Mucosa of rectum (tissue), 2 donors: ENCODE data around the gene WDR81.
"Not testable (repeated sequence)": the region's sequence is repeated elsewhere in the genome, so short reads cannot be mapped to it uniquely, and the experiment has no call there.

Experiments
- H3K27ac ChIP-seq, 2 donors: one replicate each; pipeline ENCODE4 v1.7.0; 2013; ENCODE audit warnings: inconsistent platforms in 2 of 2, low read depth in 2 of 2, low read length in 2 of 2
- H3K27me3 ChIP-seq, 2 donors: one replicate each; pipeline ENCODE4 v1.7.0; 2013; ENCODE audit warnings: low read length in 2 of 2; ENCODE audit not compliant: control insufficient read depth in 2 of 2, insufficient read depth in 2 of 2
- H3K36me3 ChIP-seq, 2 donors: one replicate each; pipeline ENCODE4 v1.7.0; 2013; ENCODE audit warnings: low read length in 2 of 2; ENCODE audit not compliant: control insufficient read depth in 2 of 2, insufficient read depth in 2 of 2
- H3K4me1 ChIP-seq, 2 donors: one replicate each; pipeline ENCODE4 v1.7.0; 2013; ENCODE audit warnings: low read length in 2 of 2, mild to moderate bottlenecking in 1 of 2; ENCODE audit not compliant: control insufficient read depth in 2 of 2, insufficient read depth in 2 of 2
- H3K4me3 ChIP-seq, 2 donors: one replicate each; pipeline ENCODE4 v1.7.0; 2013; ENCODE audit warnings: low read length in 2 of 2
- H3K9ac ChIP-seq, 2 donors: one replicate each; pipeline ENCODE4 v1.7.0; 2013; ENCODE audit warnings: low read length in 2 of 2, low read depth in 1 of 2, mild to moderate bottlenecking in 1 of 2
- H3K9me3 ChIP-seq, 2 donors: one replicate each; pipeline ENCODE4 v1.7.0; 2013; ENCODE audit warnings: low read length in 2 of 2; ENCODE audit not compliant: control insufficient read depth in 2 of 2
- donor health status: healthy.
- donor health status: Normal muscosa, but diverticular disease.

Gene WDR81

DNA sequence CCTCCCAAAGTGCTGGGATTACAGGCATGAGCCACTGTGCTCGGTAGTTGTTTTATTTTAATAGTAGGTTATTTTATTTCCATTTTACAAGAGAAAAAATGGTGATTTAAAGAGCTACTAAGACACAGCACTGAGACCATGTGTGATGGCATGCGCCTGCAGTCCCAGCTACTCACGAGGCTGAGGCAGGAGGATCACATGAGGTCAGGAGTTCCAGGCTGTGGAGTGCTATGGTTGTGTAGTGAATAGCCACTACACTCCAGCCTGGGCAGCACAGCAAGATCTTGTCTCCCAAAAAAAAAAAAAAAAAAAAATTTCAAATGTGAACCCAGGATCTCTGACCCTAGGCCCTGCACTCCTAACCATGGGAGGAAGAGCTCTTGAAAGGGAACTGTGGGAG lies 41.1 kb downstream of the WDR81 start:
- no peak overlapping the region for H3K27ac ChIP-seq
- peaks cover 6 to 22% of the 10 kb centered on the region in 2 donors for H3K4me1 ChIP-seq
- no peaks in the 10 kb centered on the region for H3K36me3 ChIP-seq
- no peak overlapping the region for H3K9ac ChIP-seq
- H3K27me3 ChIP-seq = no peaks in the 10 kb centered on the region
- no peak overlapping the region for H3K4me3 ChIP-seq
- no peaks in the 10 kb centered on the region for H3K9me3 ChIP-seq

DNA sequence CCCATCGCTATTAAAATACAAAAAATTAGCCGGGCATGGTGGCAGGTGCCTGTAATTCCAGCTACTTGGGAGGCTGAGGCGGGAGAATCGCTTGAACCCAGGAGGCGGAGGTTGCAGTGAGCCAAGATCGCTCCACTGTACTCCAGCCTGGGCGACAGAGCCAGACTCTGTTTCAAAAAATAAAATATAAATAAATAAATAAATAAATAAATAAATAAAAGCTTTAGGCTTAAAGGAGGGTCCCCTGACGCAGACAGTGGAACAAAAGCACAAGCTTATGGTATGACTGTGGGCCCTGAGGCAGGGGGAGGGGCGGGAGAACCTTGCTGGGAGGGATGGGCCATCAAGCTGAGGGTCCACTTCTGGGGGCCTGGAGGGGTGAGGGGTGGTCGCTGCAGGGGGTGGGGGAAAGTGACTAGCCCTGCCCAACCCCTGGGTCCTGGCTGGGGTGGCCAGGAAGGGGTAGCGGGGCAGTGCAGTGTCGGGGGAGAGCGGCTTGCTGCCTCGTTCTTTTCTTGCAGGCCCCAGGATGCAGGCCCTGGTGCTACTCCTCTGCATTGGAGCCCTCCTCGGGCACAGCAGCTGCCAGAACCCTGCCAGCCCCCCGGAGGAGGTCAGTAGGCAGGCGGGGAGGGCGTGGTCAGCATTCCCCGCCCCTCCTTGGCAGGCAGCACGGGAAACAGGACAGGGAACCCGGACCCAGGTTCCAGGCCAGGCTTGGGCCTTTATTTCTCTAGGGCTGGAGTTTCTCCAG lies 42.1 kb downstream of the WDR81 start:
- Histone ChIP-seq H3K9ac (no peak overlapping the region), H3K27me3 (no peaks in the 10 kb centered on the region), H3K4me3 (no peak overlapping the region), H3K27ac (peak overlapping the region in 1 of 2 donors; percentile 4), H3K4me1 (peaks cover 6 to 22% of the 10 kb centered on the region in 2 donors), H3K36me3 (no peaks in the 10 kb centered on the region), H3K9me3 (no peaks in the 10 kb centered on the region)

DNA sequence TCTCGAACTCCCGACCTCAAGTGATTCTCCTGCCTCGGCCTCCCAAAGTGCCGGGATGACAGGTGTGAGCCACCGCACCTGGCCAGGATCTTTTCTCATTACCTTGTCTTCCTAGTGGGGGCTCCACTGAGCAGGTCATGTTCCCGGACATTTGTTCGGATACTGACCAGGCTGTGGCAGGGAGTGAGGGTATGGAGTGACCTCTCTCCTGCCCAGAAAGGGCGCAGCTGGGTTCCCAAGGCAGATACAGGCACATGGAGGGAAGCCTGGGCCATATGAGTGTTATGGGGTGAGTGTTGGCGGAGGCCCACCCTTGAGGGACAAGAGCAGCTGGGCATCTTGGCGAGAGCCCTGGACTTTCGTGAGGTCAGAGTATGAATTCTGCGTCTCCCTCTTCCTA lies 42.9 kb downstream of the WDR81 start:
- Histone ChIP-seq H3K4me1 (peaks cover 6 to 22% of the 10 kb centered on the region in 2 donors), H3K27me3 (no peaks in the 10 kb centered on the region), H3K27ac (no peak overlapping the region), H3K36me3 (no peaks in the 10 kb centered on the region), H3K9me3 (no peaks in the 10 kb centered on the region), H3K4me3 (no peak overlapping the region), H3K9ac (no peak overlapping the region)

DNA sequence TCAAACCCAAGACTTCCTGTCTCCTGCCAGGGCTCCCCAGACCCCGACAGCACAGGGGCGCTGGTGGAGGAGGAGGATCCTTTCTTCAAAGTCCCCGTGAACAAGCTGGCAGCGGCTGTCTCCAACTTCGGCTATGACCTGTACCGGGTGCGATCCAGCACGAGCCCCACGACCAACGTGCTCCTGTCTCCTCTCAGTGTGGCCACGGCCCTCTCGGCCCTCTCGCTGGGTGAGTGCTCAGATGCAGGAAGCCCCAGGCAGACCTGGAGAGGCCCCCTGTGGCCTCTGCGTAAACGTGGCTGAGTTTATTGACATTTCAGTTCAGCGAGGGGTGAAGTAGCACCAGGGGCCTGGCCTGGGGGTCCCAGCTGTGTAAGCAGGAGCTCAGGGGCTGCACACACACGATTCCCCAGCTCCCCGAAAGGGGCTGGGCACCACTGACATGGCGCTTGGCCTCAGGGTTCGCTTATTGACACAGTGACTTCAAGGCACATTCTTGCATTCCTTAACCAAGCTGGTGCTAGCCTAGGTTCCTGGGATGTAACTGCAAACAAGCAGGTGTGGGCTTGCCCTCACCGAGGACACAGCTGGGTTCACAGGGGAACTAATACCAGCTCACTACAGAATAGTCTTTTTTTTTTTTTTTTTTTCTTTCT lies 45.4 kb downstream of the WDR81 start:
- no peaks in the 10 kb centered on the region for H3K9me3 ChIP-seq
- H3K4me3 ChIP-seq = no peak overlapping the region
- H3K4me1 ChIP-seq = peaks cover 3 to 4% of the 10 kb centered on the region in 2 donors
- no peak overlapping the region for H3K27ac ChIP-seq
- no peaks in the 10 kb centered on the region for H3K27me3 ChIP-seq
- no peak overlapping the region for H3K9ac ChIP-seq
- H3K36me3 ChIP-seq = peaks cover 0 to 2% of the 10 kb centered on the region in 2 donors

DNA sequence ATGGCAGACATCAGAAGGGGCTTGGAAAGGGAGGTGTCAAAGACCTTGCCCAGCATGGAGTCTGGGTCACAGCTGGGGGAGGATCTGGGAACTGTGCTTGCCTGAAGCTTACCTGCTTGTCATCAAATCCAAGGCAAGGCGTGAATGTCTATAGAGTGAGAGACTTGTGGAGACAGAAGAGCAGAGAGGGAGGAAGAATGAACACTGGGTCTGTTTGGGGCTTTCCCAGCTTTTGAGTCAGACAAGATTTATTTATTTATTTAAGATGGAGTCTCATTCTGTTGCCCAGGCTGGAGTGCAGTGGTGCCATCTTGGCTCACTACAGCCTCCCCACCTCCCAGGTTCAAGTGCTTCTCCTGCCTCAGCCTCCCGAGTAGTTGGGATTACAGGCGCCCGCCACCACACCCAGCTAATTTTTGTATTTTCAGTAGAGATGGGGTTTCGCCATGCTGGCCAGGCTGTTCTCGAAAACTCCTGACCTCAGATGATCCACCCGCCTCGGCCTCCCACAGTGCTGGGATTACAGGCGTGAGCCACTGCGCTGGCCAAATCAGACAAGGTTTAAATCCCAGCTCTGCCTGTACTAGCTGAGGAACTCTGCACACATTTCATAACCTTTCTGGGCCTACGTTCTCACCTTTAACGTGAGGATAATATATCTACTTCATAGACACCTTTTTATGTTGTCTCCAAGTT lies 48.6 kb downstream of the WDR81 start:
- not testable (repeated sequence) for H3K9ac ChIP-seq, H3K4me1 ChIP-seq, H3K27me3 ChIP-seq, H3K9me3 ChIP-seq, H3K4me3 ChIP-seq
- peak overlapping the region; percentile 52 to 76 for H3K27ac ChIP-seq
- H3K36me3 ChIP-seq = peaks cover 11 to 15% of the 10 kb centered on the region in 2 donors

DNA sequence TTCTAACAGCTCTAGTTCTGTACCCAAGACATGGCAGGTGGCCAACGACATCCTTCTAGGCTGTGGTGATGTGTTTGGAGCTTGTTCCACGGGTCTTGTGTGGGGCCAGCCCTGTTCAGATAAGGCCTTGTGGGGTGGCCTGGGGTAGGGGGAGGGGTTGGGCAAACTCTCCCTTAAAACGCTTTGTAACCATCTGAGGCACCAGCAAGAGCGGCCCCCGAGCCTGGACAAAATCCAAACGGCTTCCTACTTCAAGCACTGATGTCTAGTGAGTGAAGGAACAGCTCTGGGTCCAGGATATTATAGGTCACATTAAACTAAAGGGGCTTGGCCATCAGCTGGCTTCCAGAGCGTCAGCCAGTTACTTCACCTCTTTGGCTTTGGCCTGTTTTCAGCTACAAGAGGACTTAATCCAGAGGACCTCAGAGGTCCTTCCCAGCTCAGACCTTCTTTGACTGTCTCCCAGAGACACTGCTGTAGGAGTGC lies 49.2 kb downstream of the WDR81 start:
- Histone ChIP-seq H3K27me3 (no peaks in the 10 kb centered on the region), H3K4me3 (no peak overlapping the region), H3K4me1 (peaks cover 0 to 4% of the 10 kb centered on the region in 2 donors), H3K9me3 (no peaks in the 10 kb centered on the region), H3K27ac (peak overlapping the region; percentile 52 to 76), H3K9ac (no peak overlapping the region), H3K36me3 (peaks cover 15 to 16% of the 10 kb centered on the region in 2 donors)

DNA sequence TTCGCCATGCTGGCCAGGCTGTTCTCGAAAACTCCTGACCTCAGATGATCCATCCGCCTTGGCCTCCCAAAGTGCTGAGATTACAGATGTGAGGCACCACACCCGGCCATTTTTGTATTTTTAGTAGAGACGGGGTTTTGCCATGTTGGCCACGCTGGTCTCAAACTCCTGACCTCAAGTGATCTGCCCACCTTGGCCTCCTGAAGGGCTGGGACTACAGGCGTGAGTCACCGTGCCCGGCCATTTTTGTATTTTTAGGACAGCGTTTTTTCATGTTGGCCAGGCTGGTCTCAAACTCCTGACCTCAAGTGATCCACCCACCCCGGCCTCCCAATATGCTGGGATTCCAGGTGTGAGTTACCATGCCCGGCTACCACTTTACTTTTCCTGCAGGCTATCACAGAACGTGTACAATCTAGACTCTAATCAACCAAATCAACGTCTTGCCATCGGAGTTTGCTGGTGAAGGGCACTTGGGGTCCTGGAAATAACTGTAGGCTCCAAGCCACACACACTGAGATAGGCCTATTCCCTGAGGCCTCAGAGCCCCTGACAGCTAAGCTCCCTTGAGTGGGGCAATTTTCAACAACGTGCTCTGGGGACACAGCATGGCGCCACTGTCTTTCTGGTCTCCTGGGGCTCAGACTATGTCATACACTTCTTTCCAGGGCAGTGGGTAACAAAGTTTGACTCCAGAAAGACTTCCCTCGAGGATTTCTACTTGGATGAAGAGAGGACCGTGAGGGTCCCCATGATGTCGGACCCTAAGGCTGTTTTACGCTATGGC lies 50.1 kb downstream of the WDR81 start:
- Histone ChIP-seq H3K27ac (peak overlapping the region; percentile 52 to 76), H3K27me3 (no peaks in the 10 kb centered on the region), H3K4me3 (no peak overlapping the region), H3K9me3 (no peaks in the 10 kb centered on the region), H3K9ac (no peak overlapping the region), H3K36me3 (peaks cover 15 to 16% of the 10 kb centered on the region in 2 donors), H3K4me1 (peaks cover 0 to 4% of the 10 kb centered on the region in 2 donors)

DNA sequence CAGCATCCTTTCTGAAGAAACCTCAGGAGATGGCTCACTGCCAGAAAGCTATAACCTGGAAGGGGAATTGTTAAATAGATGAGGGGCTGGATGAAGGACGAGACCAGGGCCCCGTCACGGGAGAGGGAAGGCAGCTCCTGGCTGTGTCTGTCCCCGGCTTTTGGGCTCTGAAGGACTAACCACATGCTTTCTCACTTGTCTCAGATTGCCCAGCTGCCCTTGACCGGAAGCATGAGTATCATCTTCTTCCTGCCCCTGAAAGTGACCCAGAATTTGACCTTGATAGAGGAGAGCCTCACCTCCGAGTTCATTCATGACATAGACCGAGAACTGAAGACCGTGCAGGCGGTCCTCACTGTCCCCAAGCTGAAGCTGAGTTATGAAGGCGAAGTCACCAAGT lies 51.8 kb downstream of the WDR81 start:
- Histone ChIP-seq H3K9ac (no peak overlapping the region), H3K4me3 (no peak overlapping the region), H3K27me3 (no peaks in the 10 kb centered on the region), H3K4me1 (peaks cover 4 to 9% of the 10 kb centered on the region in 2 donors), H3K27ac (no peak overlapping the region), H3K9me3 (no peaks in the 10 kb centered on the region), H3K36me3 (peaks cover 15 to 16% of the 10 kb centered on the region in 2 donors)

DNA sequence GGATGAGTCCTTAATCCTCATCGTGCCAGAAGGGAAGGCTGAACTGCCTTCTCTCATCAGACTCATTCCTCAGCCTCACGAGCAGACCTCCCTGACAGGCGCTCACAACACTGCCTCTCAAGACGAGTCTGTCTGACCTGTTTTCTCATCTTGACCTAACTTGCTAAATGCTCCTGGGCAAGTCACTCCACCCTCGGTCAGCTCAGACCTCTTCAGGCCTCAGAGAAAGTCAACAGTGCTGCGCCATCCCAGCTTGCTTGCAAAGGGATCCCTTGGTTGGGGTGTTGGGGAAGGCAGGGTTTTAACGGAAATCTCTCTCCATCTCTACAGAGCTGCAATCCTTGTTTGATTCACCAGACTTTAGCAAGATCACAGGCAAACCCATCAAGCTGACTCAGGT lies 52.4 kb downstream of the WDR81 start:
- Histone ChIP-seq H3K27me3 (no peaks in the 10 kb centered on the region), H3K9me3 (no peaks in the 10 kb centered on the region), H3K4me1 (peaks cover 4 to 11% of the 10 kb centered on the region in 2 donors), H3K36me3 (peaks cover 15 to 16% of the 10 kb centered on the region in 2 donors), H3K4me3 (no peak overlapping the region), H3K27ac (no peak overlapping the region), H3K9ac (no peak overlapping the region)
